Measurements from ENCODE around the gene SSTR3.
"Not testable (repeated sequence)": the region's sequence is repeated elsewhere in the genome, so short reads cannot be mapped to it uniquely, and the experiment has no call there.

SSTR3 gene

DNA sequence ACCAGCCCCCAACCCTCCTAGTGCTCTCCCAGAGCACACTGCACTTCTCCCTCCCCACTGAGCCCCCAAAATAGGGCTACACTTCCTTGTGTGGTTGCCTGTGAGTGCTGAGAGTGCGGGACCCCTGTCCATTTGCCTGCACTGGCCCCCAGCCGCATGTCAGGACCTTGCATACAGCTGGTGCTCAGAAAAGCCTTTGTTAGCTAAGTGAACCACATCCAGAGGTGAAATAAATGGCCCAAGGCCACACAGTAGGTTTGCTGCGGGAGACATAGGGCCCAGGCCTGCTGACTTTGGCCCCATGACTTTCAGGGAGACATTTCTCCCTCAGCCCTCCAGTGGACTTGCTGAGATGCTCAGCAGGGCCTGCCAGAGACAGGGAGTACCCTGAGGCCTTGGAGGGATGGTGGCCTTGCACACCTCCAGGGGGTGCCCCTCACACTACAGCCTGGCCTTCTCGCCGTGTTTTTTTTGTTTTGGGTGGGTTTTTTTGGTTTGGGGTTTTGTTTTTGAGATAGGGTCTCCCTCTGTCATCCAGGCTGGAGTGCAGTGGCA, 10.2 kb downstream of the SSTR3 start:
- TF ChIP-seq, protein P1, sequence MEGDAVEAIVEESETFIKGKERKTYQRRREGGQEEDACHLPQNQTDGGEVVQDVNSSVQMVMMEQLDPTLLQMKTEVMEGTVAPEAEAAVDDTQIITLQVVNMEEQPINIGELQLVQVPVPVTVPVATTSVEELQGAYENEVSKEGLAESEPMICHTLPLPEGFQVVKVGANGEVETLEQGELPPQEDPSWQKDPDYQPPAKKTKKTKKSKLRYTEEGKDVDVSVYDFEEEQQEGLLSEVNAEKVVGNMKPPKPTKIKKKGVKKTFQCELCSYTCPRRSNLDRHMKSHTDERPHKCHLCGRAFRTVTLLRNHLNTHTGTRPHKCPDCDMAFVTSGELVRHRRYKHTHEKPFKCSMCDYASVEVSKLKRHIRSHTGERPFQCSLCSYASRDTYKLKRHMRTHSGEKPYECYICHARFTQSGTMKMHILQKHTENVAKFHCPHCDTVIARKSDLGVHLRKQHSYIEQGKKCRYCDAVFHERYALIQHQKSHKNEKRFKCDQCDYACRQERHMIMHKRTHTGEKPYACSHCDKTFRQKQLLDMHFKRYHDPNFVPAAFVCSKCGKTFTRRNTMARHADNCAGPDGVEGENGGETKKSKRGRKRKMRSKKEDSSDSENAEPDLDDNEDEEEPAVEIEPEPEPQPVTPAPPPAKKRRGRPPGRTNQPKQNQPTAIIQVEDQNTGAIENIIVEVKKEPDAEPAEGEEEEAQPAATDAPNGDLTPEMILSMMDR (IDR thresholded peaks at IDR 0.05; ENCODE audit: extremely low read depth, missing control alignments) = no peak
- no peak for DNase-seq (ENCODE audit: low spot score)

DNA sequence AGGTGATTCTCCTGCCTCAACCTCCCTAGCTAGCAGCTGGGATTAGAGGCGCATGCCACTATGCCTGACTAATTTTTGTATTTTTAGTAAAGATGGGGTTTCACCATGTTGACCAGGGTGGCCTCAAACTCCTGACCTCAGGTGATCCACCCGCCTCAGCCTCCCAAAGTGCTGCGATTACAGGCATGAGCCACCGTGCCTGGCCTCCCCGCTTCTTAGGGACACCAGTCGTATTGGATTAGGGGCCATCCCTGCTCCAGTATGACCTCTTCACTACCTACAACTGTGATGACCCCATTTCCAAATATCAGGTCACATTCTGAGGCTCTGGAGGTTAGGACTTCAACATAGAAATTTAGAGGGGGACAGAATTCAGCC, 10.8 kb downstream of the SSTR3 start:
- DNase-seq (ENCODE audit: low spot score) = not testable (repeated sequence)

DNA sequence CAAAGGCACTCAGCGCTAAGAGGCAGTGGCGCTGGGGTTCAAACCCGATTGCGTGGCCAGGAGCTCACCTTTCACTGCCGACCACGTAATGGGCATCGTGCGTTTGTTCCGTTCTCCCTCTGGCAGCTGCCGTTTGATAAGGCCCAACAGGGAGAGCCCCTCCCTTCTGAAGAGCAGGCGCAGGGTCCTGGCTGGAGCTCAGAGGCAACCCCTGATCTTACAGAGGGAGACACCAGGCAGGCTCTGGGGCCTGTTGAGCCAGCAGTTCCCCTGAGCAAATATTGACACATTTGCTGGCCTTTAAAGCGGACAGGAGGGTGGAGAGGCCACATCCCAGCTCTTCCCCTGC, 12.5 kb downstream of the SSTR3 start:
- peak; percentile 53 for DNase-seq (ENCODE audit: low spot score)
- TF ChIP-seq, protein P1 (IDR thresholded peaks at IDR 0.05; ENCODE audit: extremely low read depth, missing control alignments) = no peak

DNA sequence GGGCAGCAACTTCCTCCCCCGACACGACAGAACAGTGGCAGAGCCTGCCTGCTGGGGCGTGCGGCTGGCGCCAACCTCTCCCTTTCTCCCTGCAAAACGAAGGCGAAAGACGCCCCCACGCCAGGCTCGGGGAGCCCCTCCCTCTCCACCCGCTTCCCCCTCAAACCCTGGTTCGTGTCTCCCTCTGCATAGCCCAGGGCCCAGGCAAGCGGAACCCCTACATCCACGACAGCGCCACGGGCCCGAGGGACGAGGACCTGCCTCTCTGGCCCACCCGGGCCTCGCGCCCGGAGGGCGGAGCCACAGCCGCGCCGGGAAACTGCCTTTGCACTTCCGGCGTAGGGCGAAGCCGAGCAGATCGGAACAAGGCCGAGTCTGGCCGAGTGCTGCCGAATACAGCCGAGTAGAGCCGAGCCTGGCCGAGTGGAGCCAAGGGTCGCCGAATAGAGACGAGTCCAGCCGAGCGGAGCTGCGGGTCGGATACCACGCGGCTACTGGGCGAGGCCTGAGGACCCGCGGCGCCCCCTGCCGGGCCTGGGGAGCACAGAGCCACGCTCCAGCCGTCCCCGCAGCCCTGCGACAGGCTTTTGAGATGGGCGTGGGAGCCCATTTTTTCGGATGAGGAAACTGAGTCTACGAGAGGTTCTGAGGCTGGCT, 13.0 kb downstream of the SSTR3 start:
- TF ChIP-seq, protein P1 (IDR thresholded peaks at IDR 0.05; ENCODE audit: extremely low read depth, missing control alignments) = peak; percentile 90
- DNase-seq (ENCODE audit: low spot score) = peak; percentile 98

DNA sequence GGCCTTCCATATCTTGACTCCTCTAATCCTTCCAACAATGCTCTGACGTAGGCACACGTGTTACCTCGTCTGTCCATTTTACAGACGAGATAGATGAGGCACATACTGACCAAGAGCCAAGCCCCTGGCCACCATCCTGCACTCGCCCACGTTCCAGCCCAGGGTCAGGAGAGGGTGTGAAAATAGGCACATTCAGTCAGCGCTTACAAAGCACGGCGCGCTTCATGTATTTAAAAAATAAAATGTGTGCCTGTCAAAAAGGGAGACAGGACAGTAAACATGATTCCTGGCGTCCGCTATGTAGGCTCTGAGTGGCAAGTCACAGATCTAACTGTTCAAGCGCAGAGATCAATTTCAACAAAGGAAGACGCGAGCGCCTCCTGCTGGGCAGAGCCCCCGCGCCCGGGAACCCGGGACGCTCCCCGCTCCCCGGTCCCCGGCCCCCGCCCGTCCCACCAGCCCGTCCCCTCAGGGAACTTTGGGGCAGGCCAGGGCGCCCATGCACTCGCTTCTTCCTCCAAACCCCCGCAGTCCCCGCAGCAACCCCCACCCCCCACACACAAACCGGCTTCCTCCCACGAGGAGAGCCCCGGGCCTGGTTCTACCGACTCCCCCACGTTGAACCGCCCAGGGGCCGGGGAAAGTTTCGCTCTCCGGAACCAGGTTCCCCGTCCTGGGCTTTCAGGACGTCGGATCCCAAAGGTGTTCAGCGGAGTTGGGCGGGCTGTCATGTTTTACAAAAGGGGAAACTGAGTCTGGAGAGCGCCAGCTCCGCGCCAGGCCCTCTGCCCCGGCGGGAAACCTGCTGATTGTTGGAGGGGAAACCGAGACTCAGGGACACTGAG, 13.8 kb downstream of the SSTR3 start:
- TF ChIP-seq, protein P1 (IDR thresholded peaks at IDR 0.05; ENCODE audit: extremely low read depth, missing control alignments) = peak; percentile 70
- peak; percentile 86 for DNase-seq (ENCODE audit: low spot score)

DNA sequence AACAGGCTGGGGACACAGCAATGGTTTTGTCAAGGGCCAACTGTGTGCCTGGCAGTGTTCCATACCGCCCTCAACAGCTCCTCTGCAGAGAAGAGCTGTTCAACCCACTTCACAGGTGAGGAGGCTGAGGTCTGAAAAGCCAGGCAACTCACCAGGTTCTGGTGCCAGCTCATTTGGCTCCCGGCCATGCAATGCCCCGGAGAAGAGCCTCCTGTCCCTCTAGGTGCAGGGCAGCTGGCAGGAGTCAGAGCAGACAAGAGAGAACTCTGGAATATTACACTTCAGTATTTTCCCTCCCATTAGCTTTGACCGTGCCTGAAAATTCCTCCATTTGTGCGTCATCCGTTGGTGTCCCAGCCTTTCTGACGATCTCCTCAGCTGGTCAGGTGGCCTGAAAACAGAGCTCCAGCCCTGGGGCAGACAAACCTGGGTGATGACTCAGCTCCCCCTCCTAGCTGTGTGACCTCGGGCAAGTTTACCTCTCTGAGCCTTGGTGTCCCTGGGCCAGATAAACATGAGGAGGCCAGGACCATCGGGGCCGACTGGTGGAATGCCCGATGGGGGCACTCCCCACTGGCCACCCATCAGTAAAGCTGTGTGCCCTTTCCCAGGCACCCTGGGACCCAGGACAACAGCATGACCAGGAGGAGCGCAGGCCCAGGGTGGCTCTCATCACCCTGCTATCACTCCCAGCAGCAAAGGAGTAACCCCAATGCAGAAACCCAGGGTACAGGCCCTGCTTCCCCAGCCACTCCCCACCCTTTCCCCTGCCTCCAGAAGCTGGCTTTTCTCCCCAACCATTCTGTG, 14.6 kb downstream of the SSTR3 start:
- no peak for DNase-seq (ENCODE audit: low spot score)
- TF ChIP-seq, protein P1 (IDR thresholded peaks at IDR 0.05; ENCODE audit: extremely low read depth, missing control alignments) = no peak

DNA sequence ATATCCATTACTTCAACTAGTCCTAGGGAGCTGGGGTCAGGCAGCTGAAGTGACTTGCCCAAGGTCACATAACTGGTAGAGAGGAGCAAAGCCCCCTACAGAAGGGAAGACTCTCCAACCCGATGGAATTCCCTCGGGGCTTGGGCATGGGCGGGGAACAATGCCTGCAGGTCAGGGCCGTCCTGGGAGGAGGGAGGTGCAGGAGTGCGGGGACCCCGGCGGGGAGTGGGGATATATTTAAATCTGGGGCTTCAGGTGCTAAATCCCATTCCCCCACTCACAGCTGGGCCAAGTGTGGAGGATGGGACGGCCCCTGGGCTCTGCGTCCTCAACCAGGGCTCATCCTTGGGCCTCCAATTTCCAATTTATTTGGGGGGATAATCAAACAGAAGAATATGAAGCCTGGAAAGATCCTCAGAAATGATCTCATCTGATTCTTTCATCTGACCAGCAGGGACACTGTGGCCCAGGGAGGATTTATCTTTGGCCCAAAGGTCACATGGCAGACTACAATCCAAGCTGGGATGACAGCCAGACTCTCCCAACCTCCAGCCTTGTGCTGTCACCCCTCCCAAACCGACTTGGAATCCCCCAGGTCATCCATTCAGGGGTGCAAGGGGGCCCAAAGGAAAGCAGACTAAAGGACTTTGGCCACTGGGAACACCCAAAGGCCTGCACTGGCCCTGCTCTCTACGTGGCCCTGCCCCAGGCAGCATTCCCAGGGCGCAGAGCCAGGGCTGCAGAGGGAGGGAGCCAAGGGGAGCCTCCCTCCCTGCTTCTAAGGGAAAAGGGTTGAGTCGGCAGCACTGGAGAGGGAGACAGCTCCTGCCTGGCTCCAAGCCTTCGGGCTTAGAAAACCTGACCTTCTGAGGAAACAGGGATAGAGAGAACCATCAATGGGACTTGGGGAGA, 15.5 kb downstream of the SSTR3 start:
- no peak for DNase-seq (ENCODE audit: low spot score)
- TF ChIP-seq, protein P1 (IDR thresholded peaks at IDR 0.05; ENCODE audit: extremely low read depth, missing control alignments) = no peak
